ENCODE results near the gene PLCL1.
A peak's percentile ranks its signal among the peaks of the same experiment; 100 is the strongest.
"Not testable (repeated sequence)": the region's sequence is repeated elsewhere in the genome, so short reads cannot be mapped to it uniquely, and the experiment has no call there.

PLCL1 gene

DNA sequence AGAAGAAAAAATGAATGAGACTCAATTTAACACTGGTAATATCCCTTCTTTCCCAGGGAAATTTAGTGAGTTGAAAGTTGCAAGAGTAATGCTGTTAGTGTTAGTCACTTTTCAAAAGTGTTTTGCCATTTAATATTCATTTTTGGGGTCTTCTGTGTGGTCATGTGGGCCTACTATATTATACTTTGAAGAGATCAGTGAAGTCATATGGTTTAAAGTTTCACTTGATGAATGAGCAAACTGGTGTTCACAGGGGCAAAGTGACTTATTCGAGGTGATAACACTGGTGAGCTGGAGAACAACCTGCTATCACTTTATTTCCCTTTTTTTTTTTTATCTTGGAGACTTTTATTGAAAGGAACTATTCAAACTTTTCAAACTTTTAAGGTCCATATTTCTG, 196.0 kb downstream of the PLCL1 start:
- no peak for DNase-seq (ENCODE audit: low read depth)

DNA sequence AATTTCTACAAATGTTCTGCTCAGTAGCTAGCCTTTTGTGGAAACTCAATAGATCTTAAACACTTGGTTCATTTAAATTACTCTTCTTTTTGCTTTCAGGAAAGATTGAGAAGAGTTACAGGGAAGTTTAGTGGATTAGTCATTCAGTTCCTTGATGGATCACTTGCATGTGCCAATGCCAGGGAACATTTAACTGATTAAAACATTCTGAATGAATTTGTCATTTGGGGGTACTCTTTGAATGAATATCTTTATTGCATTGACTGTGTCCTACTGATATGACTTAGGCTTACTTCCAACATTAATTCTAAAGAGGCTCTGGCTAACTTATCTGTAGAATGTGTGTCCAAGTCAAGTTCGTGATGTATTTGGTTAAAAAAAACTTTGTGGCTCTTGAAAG, 199.8 kb downstream of the PLCL1 start:
- DNase-seq (ENCODE audit: low read depth), result peak; percentile 15

DNA sequence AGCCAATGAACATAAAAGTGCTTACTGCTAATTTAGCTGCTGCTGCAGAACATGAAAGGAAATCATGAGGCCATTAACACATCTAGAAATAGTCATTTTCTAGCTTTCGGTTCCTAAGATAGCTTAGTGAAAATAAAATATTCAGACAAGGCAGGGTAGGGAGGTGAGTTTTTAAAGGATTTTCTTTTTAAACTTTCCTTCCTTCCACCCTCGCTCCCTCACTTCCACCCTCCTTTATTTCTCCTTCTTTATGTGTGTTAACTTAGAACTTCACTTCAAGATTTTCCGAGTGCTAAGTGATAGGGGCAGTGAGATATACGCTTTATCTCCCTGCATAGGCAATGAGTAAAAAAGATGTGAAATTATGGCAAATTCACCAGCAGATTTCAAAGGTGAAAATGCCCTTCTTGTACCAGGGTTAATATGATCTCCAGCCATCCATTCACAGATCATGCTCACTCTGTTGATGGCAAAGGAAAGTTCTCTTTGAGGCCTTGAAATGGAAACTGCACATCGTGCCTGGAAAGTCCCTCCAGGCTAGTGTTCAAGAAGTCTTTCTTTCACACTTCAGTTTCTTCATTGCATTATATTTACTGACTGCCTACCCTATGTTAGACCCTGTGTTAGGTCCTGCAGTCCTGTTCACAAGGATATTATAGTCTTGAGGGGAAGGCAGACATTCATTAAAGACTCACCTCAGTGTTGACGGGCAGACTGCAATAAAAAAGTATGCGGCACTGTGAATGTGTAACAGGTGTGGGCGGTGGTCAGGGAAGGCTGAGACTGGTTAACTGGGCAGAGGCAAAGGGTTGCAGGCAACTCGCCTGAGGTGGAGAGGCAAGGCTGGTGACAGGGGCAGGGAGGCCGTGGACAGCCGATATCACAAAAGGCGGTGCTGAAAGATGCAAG, 200.8 kb downstream of the PLCL1 start:
- no peak for DNase-seq (ENCODE audit: low read depth)

- DNase-seq (ENCODE audit: low read depth), result no peak
These were observed 202.3 kb downstream of the PLCL1 start for GRCh38 chr2:198006733-198007132.

GRCh38 chr2:198008230-198008629, 203.8 kb downstream of the PLCL1 start:
- no peak for DNase-seq (ENCODE audit: low read depth)

DNA sequence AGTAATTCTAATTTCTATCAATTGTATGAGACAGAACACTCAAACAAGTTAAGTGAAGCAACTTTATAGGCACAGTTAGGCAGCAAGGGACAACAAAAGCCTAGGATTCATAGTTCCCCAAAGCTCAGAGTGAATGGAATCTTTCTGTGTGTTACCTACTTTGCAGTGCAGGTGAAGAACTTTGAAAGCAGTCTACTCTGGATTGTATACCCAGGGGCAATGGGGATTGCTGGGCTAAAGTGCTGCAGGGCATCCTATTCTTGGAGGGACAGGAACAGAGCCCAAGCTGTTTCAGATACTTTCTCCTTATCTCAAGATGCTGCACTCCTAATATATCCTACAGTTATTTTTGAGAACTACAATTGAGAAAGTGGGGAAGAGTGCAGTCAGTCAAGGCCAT, 207.6 kb downstream of the PLCL1 start:
- no peak for DNase-seq (ENCODE audit: low read depth)

DNA sequence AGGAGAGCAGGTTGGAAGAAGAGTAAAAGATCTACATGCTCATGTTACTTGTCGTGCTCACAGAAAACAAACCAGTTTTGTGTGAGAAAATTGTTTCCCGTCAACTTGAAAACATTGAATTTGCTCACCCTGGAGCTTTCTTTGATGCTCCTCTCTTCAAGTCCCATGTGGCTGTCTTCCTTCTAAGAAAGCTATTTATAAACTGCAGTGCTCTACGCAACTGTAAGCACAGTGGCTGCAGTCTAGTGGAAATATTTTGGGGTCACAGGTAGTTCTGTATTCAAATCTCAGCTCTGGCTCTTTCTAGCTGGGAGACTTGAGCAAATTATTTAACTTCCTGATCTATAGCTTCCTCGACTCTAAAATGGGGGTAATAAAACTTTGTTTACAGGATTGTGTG, 211.8 kb downstream of the PLCL1 start:
- DNase-seq (ENCODE audit: low read depth), result no peak

DNA sequence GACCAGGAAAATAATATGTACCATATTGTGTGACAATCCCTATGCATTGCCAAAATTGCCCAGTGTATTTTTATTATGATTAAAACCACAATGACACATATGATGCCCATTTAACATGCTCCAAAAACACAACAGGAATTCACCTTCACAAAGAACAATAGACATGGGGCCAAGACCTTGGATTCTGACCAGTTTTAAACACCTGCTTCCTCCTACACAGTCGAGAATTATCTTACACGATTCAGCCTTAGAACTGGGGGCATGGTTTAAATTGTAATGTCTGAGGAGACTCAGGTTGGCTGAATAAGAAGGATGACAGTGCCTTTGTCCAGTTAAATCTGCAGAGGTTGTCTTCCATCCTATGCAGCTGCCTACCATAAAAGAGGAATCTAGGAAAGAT, 212.7 kb downstream of the PLCL1 start:
- DNase-seq (ENCODE audit: low read depth), result no peak

- DNase-seq (ENCODE audit: low read depth), result no peak
These were observed 224.6 kb downstream of the PLCL1 start for GRCh38 chr2:198028955-198029354.

- not testable (repeated sequence) for DNase-seq (ENCODE audit: low read depth)
These were observed 225.2 kb downstream of the PLCL1 start for GRCh38 chr2:198029576-198029975.

DNA sequence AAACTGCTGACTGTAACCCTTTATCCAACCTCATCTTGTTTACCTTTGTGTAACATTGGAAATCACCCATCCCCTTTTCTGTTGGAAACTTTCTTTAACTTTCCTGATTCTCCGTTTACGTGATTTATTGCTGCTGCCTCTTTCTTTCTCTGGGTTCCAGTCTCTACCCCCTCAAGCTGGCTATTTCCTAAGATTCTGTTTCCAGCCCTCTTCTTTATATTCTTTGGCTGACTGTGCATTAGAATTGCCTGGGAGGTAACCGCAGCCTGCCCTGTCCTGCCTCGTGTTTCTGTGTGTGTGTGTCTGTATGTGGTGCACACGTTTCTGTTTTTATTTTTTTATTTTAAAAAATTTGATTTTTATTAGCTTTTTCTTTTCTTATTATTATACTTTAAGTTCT, 229.2 kb downstream of the PLCL1 start:
- no peak for DNase-seq (ENCODE audit: low read depth)

DNA sequence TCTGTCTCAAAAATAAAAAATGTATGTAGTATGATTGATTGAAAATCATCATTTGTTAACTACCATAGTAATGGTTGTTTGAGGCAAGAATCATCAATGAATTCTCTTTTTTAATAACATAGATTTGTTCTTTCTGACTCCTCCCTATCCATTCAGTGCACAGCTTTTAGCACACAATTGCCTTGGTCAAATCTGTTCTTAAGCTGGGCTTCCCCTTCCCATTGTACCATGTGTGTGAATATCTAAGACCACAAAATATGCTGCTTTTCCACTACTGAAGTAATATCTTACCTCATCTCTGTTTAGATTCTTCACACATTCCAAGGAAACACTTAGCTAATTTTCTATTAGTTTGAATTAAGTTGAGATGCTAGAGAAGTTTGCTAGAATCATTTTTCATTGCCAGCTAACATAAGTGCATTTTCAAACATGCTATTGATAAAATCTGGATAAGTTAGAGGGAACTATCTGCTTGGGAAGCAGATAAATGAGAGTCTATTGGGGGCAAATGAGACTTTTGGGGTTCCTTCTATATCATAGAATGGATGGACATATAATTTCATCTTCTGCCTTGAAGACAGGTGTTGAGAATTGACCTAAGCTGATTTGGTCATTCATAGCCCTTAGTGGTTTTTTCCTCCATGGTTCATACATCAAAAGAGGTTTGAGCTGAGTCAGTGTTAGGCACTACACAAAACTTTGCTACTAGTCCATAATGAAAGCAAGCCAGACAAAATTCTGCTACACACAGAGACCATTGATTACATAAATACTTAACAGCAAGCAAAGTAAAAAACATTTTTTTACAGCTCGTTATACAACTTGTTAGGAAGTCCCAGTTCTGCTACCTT, 231.9 kb downstream of the PLCL1 start:
- DNase-seq (ENCODE audit: low read depth), result no peak

- DNase-seq (ENCODE audit: low read depth), result no peak
These were observed 236.4 kb downstream of the PLCL1 start for GRCh38 chr2:198040835-198041234.

DNA sequence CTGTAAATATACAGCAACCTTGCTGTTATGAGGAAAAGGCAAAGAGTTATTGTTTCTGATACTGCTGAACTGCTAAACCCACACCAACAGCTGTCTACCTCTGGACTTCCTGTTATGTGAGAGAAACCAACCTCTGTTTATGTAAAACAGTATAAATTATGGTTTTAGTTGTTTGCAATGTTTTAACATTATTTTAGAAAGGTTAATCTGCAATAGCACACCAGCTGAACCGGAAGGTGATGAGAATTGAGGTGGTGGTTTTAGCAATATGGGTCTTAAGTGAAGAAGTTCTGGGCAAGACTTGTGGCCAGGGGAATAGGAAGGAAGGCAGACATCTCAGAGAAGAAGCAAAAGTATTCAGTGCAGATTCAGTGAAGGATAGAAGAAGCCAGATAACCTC, 237.8 kb downstream of the PLCL1 start:
- no peak for DNase-seq (ENCODE audit: low read depth)

DNA sequence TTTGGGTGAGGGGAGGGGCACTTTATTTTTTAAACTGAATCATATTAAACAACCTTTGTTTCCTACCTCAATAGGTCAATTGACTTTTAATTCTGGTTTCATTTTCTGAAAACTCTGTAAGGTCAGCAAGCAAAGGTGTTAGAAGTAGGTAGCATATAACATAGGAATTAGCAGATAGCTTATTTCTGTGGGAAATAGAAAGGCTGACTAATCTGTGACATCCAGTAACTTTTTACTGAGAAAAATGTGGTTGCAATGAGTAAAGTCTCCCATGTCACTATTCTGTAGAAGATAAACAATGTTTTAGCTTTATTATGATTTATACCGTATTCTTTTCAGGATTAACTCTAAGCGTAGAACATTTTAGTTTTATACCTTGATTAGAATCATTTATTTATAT, 240.4 kb downstream of the PLCL1 start:
- peak; percentile 39 for DNase-seq (ENCODE audit: low read depth)

GRCh38 chr2:198045227-198045626, 240.8 kb downstream of the PLCL1 start:
- DNase-seq (ENCODE audit: low read depth), result peak; percentile 28

GRCh38 chr2:198052741-198053140, 248.3 kb downstream of the PLCL1 start:
- DNase-seq (ENCODE audit: low read depth), result no peak

DNA sequence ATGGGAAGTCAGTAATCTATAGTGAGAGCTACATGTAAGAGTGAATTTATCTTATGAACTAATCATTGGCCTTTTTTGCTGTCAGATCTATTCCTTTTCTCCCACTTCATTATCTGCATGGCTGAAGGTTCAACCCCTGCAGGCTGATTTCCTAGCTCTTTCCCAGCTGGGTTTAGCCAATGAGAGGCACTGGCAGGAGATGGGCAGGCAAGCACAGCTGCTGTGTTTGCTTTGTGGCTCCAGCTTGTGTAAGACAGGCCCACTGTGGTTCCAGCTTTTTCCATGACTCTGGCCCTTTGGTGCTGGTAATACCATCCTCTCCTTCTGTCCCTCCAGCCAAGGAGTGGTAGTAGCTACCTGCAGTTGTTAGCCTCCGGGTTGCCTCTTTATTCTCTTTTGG, 248.8 kb downstream of the PLCL1 start:
- DNase-seq (ENCODE audit: low read depth), result no peak

DNA sequence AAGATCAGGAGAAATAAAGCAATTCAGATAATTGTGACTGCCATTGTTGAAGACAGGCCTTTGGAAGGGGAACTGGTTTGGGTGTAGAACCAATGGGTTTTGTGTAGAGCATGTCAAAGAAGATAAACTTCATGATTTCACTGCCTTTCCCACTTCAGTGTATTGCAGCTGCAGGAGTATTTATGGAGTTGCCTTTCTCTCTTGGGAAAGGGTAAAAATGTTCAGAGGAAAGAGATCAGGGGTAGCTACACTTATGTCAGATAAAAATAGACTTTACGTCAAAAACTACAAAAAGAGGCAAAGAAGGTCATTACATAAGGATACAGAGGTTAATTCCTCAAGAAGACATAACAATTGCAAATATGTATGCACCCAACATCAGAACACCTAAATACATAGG, 249.4 kb downstream of the PLCL1 start:
- DNase-seq (ENCODE audit: low read depth), result no peak

- DNase-seq (ENCODE audit: low read depth), result no peak
These were observed 249.9 kb downstream of the PLCL1 start for GRCh38 chr2:198054299-198054698.

- DNase-seq (ENCODE audit: low read depth), result no peak
These were observed 251.3 kb downstream of the PLCL1 start for GRCh38 chr2:198055716-198056115.

GRCh38 chr2:198056836-198057235, 252.4 kb downstream of the PLCL1 start:
- DNase-seq (ENCODE audit: low read depth), result no peak

DNA sequence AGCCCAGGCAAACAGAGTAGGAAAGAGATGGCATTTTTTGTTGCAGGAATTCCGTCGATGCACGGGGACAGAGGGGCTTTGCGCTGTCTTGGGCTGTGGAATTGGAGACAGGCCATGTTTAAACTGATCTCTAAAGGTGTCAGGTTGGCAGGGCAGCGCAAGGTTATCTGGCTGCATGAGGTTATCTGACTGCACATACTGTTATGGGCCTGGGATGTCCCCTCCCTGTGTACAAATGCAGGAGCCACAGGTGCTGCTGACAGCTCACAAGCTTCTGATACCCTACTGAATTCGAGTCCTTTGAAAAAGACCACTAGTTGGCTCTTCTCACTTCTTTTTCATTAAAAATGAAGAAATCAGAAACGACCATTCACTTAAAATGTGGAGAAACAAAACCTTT, 255.4 kb downstream of the PLCL1 start:
- no peak for DNase-seq (ENCODE audit: low read depth)

Measured in stromal cell of bone marrow (primary cell).